SU-DHL-6 (cell line): ENCODE measurements around the gene SH3RF3.

Experiments used
- H2AFZ ChIP-seq: fragments of 200-600 bp; sonication (generic); 2 replicates; pipeline ENCODE4 v1.6.1; 2014; ENCODE audit warnings: low read depth, mild to moderate bottlenecking, moderate library complexity, mixed read lengths, antibody characterized with exemption, low read length; ENCODE audit not compliant: severe bottlenecking
- H3F3A ChIP-seq: fragments of 200-600 bp; shearing (Covaris generic); 2 replicates; pipeline ENCODE4 v1.6.0; 2016; ENCODE audit warnings: antibody characterized with exemption, mild to moderate bottlenecking; ENCODE audit not compliant: insufficient read depth
- H3K27ac ChIP-seq: fragments of 200-600 bp; sonication (generic); 2 replicates; pipeline ENCODE4 v1.5.1; 2016; ENCODE audit warnings: low read depth, mild to moderate bottlenecking, low read length, moderate library complexity, mixed read lengths
- H3K27me3 ChIP-seq: fragments of 200-600 bp; sonication (generic), shearing (Covaris generic); 2 replicates; pipeline ENCODE4 v1.6.0; 2014; ENCODE audit warnings: mild to moderate bottlenecking, low read length
- H3K36me3 ChIP-seq: fragments of 200-600 bp; sonication (generic); 2 replicates; pipeline ENCODE4 v1.6.1; 2014; ENCODE audit warnings: mild to moderate bottlenecking, low read length, mixed read lengths
- H3K4me2 ChIP-seq: fragments of 300-600, 200-600 bp; shearing (Covaris generic), sonication (generic); 2 replicates; pipeline ENCODE4 v1.6.0; 2014; ENCODE audit warnings: low read length, low read depth, mild to moderate bottlenecking; ENCODE audit not compliant: poor library complexity, severe bottlenecking
- H3K4me3 ChIP-seq: fragments of 200-600 bp; sonication (generic); 2 replicates; pipeline ENCODE4 v1.5.1; 2014; ENCODE audit warnings: antibody characterized with exemption, low read length, mild to moderate bottlenecking, mixed read lengths; ENCODE audit not compliant: insufficient read depth, poor library complexity, severe bottlenecking
- H3K79me2 ChIP-seq: fragments of 200-600 bp; sonication (generic); 2 replicates; pipeline ENCODE4 v1.6.1; 2014; ENCODE audit warnings: mild to moderate bottlenecking, low read length, moderate library complexity; ENCODE audit not compliant: insufficient read depth
- H3K9ac ChIP-seq: fragments of 200-600 bp; sonication (generic); 2 replicates; pipeline ENCODE4 v1.7.0; 2014; ENCODE audit warnings: mild to moderate bottlenecking, low read length
- H3K9me2 ChIP-seq: fragments of 200-600 bp; sonication (generic); replicated peaks from 2 replicates; pipeline ENCODE4 v1.6.1; 2014; ENCODE audit warnings: low read length; ENCODE audit not compliant: insufficient read depth
- H3K9me3 ChIP-seq: fragments of 200-600 bp; sonication (generic); 2 replicates; pipeline ENCODE4 v1.6.1; 2014; ENCODE audit warnings: low read length, mixed read lengths; ENCODE audit not compliant: insufficient read depth
- H4K20me1 ChIP-seq: fragments of 200-600 bp; sonication (generic); 2 replicates; pipeline ENCODE4 v1.6.1; 2014; ENCODE audit warnings: low read depth, mild to moderate bottlenecking, antibody characterized with exemption, low read length, moderate library complexity, mixed read lengths
- EZH2phosphoT487 ChIP-seq: fragments of 200-600 bp; sonication (generic), shearing (Covaris generic); conservative IDR thresholded peaks from 2 replicates; pipeline ENCODE4 v1.6.1; 2018; ENCODE audit warnings: mild to moderate bottlenecking, antibody characterized with exemption, low read length, moderate library complexity, mixed read lengths
- TF ChIP-seq, protein P1 (sequence below): fragments of 200-600 bp; sonication (generic); IDR thresholded peaks from one replicate; pipeline ENCODE4 v1.5.1; 2017; ENCODE audit warnings: antibody characterized with exemption, mild to moderate bottlenecking, low read length, moderate library complexity; ENCODE audit not compliant: insufficient read depth, poor library complexity, severe bottlenecking

The SH3RF3 gene

DNA sequence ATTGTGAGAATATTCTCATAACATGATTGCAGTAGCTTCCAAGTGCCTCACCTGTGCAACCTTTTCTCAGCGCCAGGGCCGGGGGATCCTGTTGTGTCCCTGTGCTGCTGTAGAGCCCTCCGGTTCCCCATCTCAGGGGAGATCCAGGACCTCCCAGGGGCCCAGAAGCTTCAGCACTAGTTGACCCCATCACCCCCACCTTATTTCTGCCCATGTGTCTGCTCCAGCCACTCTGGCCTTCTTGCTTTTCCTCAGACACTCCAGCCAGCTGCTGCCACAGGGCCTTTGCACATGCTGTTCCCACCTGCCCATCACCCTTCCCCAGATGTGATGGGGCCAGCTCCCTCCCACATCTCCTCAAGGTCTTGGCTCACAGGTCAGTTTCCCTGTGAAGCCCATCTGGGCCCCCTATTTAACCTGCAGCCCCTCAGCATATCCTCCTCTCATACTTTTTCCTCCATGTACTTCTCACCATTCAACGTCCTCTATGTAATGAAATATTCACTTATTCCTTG lies 258.3 kb downstream of the SH3RF3 start:
- Histone ChIP-seq H4K20me1 (no peaks in the 10 kb centered on the region), H3K4me2 (no peak overlapping the region), H3K36me3 (no peaks in the 10 kb centered on the region), H3K9ac (no peak overlapping the region), H3K9me2 (no peaks in the 10 kb centered on the region), H3K4me3 (no peak overlapping the region), H2AFZ (no peak overlapping the region), H3K9me3 (no peaks in the 10 kb centered on the region), H3F3A (no peaks in the 10 kb centered on the region), H3K27ac (no peak overlapping the region), H3K27me3 (no peaks in the 10 kb centered on the region), H3K79me2 (no peaks in the 10 kb centered on the region)
- TF ChIP-seq, protein P1, sequence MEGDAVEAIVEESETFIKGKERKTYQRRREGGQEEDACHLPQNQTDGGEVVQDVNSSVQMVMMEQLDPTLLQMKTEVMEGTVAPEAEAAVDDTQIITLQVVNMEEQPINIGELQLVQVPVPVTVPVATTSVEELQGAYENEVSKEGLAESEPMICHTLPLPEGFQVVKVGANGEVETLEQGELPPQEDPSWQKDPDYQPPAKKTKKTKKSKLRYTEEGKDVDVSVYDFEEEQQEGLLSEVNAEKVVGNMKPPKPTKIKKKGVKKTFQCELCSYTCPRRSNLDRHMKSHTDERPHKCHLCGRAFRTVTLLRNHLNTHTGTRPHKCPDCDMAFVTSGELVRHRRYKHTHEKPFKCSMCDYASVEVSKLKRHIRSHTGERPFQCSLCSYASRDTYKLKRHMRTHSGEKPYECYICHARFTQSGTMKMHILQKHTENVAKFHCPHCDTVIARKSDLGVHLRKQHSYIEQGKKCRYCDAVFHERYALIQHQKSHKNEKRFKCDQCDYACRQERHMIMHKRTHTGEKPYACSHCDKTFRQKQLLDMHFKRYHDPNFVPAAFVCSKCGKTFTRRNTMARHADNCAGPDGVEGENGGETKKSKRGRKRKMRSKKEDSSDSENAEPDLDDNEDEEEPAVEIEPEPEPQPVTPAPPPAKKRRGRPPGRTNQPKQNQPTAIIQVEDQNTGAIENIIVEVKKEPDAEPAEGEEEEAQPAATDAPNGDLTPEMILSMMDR: no peak
- TF ChIP-seq EZH2phosphoT487: no peak

DNA sequence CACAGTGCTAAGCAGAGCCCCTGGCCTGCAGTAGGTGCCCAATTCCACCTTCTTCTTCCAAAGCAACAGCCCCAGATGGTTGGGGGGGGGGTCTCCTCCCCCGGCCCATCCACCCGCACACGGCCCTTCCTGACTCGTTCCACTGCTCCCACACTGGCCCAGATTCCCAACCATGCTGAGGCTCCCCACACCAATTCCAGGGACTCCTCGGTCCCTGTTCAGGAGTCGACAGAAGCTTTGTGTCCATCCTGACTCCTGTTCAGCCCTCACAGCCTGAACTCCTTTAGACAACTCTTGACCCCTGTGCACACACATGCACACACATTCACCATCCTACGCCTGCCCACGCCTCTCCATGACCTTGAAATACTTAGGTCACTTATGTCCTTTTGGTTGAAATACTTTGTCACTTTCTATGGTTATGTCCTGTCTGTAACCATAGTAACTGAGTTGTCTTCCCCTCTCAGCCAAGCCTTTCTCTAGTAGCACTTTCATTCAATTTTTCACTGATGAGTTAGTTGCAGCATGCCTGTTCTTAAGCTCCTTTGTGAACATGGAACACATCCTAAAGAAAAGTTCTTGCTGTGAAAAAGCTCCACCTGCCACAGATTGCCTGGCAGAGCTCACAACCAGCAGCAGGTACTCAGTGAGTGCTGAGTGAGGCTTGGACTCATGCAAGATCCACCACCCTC lies 258.9 kb downstream of the SH3RF3 start:
- Histone ChIP-seq H3K27me3 (no peaks in the 10 kb centered on the region), H3K4me2 (no peak overlapping the region), H3K36me3 (no peaks in the 10 kb centered on the region), H3K9ac (no peak overlapping the region), H3K4me3 (no peak overlapping the region), H4K20me1 (no peaks in the 10 kb centered on the region), H2AFZ (no peak overlapping the region), H3K9me2 (no peaks in the 10 kb centered on the region), H3F3A (no peaks in the 10 kb centered on the region), H3K9me3 (no peaks in the 10 kb centered on the region), H3K79me2 (no peaks in the 10 kb centered on the region), H3K27ac (no peak overlapping the region)
- no peak for TF ChIP-seq EZH2phosphoT487
- TF ChIP-seq, protein P1: no peak

DNA sequence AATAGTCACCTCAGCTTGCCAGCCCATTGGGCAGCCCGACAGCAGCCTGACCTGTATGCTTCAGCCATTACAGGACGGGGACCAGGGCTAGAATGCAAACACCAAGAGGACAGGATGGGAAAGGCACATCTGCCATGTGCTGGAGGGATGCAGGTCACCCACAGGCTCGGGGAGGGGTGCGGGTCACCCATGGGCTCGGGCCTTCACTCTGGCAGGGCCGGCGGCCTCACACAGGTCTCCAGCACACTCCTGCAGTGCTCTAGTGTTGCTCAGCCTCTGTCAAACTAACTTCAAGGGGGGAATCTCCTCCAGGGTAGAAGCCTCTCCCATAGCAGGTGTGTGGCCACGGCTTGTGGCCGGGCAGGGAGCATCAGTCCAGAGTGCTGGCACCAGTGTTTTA lies 262.2 kb downstream of the SH3RF3 start:
- Histone ChIP-seq H3K9me3 (no peaks in the 10 kb centered on the region), H3K9me2 (no peaks in the 10 kb centered on the region), H3K9ac (no peak overlapping the region), H3K36me3 (no peaks in the 10 kb centered on the region), H2AFZ (no peak overlapping the region), H3K27ac (no peak overlapping the region), H3K79me2 (no peaks in the 10 kb centered on the region), H4K20me1 (no peaks in the 10 kb centered on the region), H3K4me2 (no peak overlapping the region), H3F3A (no peaks in the 10 kb centered on the region), H3K27me3 (no peaks in the 10 kb centered on the region), H3K4me3 (no peak overlapping the region)
- TF ChIP-seq, protein P1: no peak
- TF ChIP-seq EZH2phosphoT487: no peak
